ENCODE data around the gene SEC61A1. TPM values are rescaled to one million over a fixed set of nuclear protein-coding genes. Genes with fewer than 3 reads are reported as not detected.

The SEC61A1 gene
- total RNA-seq, 2 donors from 2014 or later = 152 to 174 TPM

GRCh38 chr3:128036119-128036518 lies 16.1 kb upstream of the SEC61A1 start:
- Mint-ChIP-seq H3K36me3 (ENCODE audit: low read depth) (no peaks in the 10 kb centered on the region), H3K27ac (no peak overlapping the region), H3K27me3 (ENCODE audit: insufficient read depth) (peaks cover 17% of the 10 kb centered on the region), H3K4me1 (peaks cover 4% of the 10 kb centered on the region), H3K9me3 (no peaks in the 10 kb centered on the region), H3K4me3 (no peak overlapping the region)
- peaks cover 26% of the 10 kb centered on the region for H3K27me3 ChIP-seq (ENCODE audit: control insufficient read depth, insufficient read depth, low read length, poor library complexity, severe bottlenecking)
- no peak overlapping the region for H3K9ac ChIP-seq (ENCODE audit: extremely low read depth, low read length, poor library complexity, severe bottlenecking)
- H3K4me1 ChIP-seq (ENCODE audit: control insufficient read depth, insufficient read depth, low read length) = no peaks in the 10 kb centered on the region
- no peaks in the 10 kb centered on the region for H3K36me3 ChIP-seq (ENCODE audit: control insufficient read depth, insufficient read depth, low read length)
- TF ChIP-seq, protein P1, sequence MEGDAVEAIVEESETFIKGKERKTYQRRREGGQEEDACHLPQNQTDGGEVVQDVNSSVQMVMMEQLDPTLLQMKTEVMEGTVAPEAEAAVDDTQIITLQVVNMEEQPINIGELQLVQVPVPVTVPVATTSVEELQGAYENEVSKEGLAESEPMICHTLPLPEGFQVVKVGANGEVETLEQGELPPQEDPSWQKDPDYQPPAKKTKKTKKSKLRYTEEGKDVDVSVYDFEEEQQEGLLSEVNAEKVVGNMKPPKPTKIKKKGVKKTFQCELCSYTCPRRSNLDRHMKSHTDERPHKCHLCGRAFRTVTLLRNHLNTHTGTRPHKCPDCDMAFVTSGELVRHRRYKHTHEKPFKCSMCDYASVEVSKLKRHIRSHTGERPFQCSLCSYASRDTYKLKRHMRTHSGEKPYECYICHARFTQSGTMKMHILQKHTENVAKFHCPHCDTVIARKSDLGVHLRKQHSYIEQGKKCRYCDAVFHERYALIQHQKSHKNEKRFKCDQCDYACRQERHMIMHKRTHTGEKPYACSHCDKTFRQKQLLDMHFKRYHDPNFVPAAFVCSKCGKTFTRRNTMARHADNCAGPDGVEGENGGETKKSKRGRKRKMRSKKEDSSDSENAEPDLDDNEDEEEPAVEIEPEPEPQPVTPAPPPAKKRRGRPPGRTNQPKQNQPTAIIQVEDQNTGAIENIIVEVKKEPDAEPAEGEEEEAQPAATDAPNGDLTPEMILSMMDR (conservative IDR thresholded peaks at IDR 0.05) = no peak
- WGBS, 2 experiments (ENCODE audit: insufficient coverage in 1 of 2, insufficient read length in 1 of 2) = 86% methylated on average over 1 of the region's 1 CpG
- no peak overlapping the region for H3K4me3 ChIP-seq (ENCODE audit: low read length)
- no peaks in the 10 kb centered on the region for H3K9me3 ChIP-seq (ENCODE audit: control insufficient read depth, low read length)
- no peak overlapping the region for H3K27ac ChIP-seq (ENCODE audit: low read depth, low read length)
- no peak for DNase-seq

DNA sequence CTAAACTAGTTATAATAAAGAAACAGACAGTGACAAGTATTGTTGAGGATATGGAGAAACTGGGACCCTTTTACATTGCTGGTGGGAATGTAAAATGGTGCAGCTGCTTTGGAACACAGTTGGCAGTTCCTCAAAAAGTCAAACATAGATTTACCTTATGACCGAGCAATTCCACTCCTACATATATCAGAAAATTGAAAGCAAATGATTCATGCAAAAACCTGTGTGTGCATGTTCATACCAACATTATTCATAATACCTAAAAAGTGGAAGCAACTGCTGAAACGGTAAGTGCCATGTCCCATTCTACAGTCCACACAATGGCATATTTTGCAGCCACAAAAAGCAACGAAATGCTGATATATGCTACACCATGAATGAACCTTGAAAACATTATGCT lies 12.2 kb upstream of the SEC61A1 start:
- peaks cover 50% of the 10 kb centered on the region for H3K27me3 ChIP-seq (ENCODE audit: control insufficient read depth, insufficient read depth, low read length, poor library complexity, severe bottlenecking)
- WGBS, 2 experiments (ENCODE audit: insufficient coverage in 1 of 2, insufficient read length in 1 of 2) = 83 to 90% methylated on average over 2 to 3 of the region's 3 CpGs

DNA sequence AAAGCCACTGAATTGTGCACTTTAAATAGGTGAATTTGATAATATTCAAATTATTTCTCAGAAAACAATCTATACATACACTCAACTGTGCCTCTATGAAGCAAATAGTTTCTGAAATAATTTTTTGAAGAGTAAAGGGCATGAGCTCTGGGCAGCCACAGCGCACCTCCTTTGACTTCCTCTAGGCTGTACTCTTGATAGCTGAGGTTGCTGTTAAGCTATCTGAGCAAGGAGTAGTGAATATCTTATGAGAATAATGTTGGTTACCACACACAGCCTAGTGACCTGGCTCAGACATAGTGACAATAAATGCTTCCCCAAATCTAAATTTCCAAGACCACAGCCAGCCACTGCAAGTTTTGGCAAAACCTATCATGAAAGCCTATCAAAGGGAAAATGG lies 11.6 kb upstream of the SEC61A1 start:
- DNase-seq = no peak
- Histone ChIP-seq H3K36me3 (ENCODE audit: control insufficient read depth, insufficient read depth, low read length) (no peaks in the 10 kb centered on the region), H3K9ac (ENCODE audit: extremely low read depth, low read length, poor library complexity, severe bottlenecking) (no peak overlapping the region), H3K27me3 (ENCODE audit: control insufficient read depth, insufficient read depth, low read length, poor library complexity, severe bottlenecking) (peaks cover 47% of the 10 kb centered on the region), H3K4me1 (ENCODE audit: control insufficient read depth, insufficient read depth, low read length) (no peaks in the 10 kb centered on the region), H3K27ac (ENCODE audit: low read depth, low read length) (no peak overlapping the region), H3K4me3 (ENCODE audit: low read length) (no peak overlapping the region), H3K9me3 (ENCODE audit: control insufficient read depth, low read length) (no peaks in the 10 kb centered on the region)
- H3K4me3 Mint-ChIP-seq = no peak overlapping the region
- no peak overlapping the region for H3K27ac Mint-ChIP-seq
- no peaks in the 10 kb centered on the region for H3K9me3 Mint-ChIP-seq
- WGBS, 2 experiments (ENCODE audit: insufficient coverage in 1 of 2, insufficient read length in 1 of 2) = 84 to 86% methylated on average over 1 of the region's 1 CpG
- H3K4me1 Mint-ChIP-seq = peaks cover 4% of the 10 kb centered on the region
- TF ChIP-seq, protein P1 (conservative IDR thresholded peaks at IDR 0.05) = no peak
- H3K27me3 Mint-ChIP-seq (ENCODE audit: insufficient read depth) = peaks cover 31% of the 10 kb centered on the region
- H3K36me3 Mint-ChIP-seq (ENCODE audit: low read depth) = no peaks in the 10 kb centered on the region

More for the DNA sequence above, 12.2 kb upstream of the SEC61A1 start:
- Mint-ChIP-seq H3K36me3 (ENCODE audit: low read depth) (no peaks in the 10 kb centered on the region), H3K27ac (no peak overlapping the region), H3K4me3 (no peak overlapping the region), H3K27me3 (ENCODE audit: insufficient read depth) (peaks cover 30% of the 10 kb centered on the region), H3K4me1 (peaks cover 4% of the 10 kb centered on the region), H3K9me3 (no peaks in the 10 kb centered on the region)
- TF ChIP-seq, protein P1 (conservative IDR thresholded peaks at IDR 0.05) = no peak
- Histone ChIP-seq H3K9me3 (ENCODE audit: control insufficient read depth, low read length) (no peaks in the 10 kb centered on the region), H3K27ac (ENCODE audit: low read depth, low read length) (no peak overlapping the region), H3K36me3 (ENCODE audit: control insufficient read depth, insufficient read depth, low read length) (no peaks in the 10 kb centered on the region), H3K4me1 (ENCODE audit: control insufficient read depth, insufficient read depth, low read length) (no peaks in the 10 kb centered on the region), H3K9ac (ENCODE audit: extremely low read depth, low read length, poor library complexity, severe bottlenecking) (no peak overlapping the region), H3K4me3 (ENCODE audit: low read length) (no peak overlapping the region)
- no peak for DNase-seq
